Fibroblast of skin of left quadriceps (primary cell): ENCODE data around the gene DLL1.

Experiments used
- DNase-seq, 2 experiments: peaks; one replicate each; pipeline ENCODE4 v3.0.0-alpha.2; 2013; ENCODE audit warnings: low read depth in 2 of 2

DLL1 gene

DNA sequence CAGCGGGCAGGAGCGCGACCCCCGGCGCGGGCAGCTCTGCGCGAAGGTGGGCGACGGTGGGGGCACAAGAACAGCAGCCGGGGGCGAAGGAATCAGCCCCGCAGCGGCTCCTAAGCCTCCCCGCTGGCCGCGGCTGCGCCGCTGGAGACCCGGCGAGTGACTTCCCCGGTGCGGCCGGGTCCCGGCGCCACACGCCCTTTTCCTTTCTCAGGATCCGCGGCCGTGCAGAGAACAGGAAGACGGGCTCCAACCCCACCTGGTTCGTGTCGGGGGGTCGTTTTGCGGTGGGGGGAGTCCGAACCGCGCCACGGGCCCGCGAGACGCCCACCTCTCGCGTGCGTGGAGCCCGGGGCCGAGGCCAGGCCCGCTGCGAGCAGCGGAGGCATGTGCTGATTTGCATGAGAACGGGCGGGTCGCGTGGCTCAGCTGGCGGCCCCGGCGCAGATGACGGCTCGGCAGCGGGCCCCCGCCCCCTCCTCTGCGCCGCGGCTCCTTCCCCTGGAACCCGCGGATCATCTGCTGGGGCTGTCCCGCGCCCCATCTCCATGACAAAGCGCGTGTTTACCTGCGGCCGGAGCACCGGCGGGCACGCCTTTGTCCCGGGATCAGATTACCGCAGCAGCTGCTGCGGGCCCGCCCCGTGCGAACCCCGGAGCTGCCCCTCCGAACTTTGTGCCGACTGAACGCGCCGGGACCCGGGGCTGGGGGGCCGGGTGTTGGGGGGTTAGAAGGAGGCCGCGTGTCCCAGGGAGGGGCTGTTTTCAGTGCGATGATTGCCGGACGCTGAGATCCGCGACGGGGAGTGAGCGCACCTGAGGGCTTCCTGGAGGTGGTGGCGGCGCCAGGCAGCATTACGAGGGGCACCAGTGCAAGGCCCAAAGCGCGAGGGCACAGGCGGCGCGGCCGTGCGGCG lies 4.9 kb upstream of the DLL1 start:
- no peak for DNase-seq

DNA sequence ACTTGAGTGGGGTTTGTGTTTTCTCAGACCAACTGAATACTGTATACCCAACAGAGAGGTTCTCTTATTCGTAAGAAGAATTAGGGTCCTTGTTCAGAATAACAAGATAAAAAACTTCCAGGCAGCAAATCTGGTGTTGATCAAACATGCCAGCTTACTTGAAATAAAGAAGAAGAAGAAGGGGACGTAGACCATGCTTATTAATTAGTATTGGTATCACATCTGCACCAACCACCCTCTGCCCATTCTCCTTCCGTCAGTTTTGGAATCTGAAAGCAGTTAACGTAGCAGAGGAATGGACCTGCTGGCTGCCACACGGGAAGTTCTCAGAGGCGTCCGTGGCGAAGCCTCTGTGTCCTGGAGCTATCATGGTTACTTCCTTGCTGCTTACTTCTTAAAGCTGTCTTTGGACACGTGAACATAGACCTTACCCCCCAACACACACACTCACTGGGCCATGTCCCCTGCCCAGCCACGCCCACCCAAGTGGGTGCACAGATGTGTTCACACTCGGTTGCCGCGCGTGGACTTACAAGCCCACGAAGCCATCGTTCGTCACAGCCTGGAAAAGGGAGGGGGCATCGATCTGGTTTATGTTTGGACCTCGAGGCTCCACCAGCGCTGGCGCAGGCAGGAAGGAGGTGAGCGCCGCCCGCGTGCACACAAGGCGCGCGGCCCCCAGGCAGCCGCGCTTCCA lies 4.1 kb upstream of the DLL1 start:
- no peak for DNase-seq

GRCh38 chr6:170294298-170294730 lies 3.4 kb upstream of the DLL1 start:
- DNase-seq = no peak

GRCh38 chr6:170293341-170294231 lies 2.7 kb upstream of the DLL1 start:
- no peak for DNase-seq

DNA sequence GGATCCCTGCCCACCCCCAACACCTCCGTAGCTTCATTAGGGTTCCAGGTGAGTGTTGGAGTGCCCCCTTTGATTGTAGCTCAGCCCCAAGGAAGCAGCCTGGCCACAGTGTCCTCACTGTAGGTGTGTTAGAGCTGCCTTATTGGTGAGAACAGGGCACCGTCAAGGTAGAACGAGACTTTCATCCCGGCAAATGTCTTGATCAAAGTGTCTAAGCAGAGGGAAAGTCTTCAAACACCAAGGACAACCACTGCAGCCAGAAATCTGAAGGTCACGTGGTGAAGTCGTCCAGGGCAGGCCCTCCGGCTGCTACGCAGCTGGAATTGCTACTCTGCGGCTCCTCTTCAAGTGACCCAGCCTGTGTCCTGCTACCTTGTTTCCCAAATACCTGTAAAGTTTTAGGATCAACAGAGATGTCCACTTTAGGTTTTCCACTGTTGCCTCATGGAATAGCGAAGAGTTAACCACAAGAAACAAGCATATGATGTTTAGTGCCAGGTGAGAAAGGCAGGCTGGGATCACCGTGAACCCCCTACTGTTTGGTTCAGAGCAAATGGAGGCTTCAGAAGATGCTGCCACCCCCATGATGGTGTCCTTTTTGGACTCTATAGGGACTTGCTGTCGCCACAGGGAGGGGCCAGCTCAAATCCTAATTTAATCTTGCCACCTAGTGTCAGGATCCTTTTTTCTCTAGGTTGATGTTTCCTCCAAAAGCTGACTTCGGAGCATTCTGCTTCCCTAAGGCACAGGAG lies 1.7 kb upstream of the DLL1 start:
- DNase-seq = no peak

DNA sequence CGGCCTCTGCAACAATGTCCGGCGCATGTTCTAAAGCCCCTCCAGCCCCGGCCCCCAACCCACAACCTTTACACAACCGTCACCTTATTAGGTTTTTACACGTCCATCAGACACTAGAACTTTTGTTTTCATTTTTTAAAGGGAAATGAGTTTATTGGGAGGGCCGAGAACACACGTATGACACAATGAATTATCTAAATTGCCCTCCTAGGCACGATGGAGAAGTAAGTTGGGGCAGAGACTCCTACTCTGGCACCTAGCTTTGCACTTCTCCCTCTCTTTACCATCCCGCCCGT lies 1.2 kb upstream of the DLL1 start:
- no peak for DNase-seq

- DNase-seq = no peak
These were observed 613 bp upstream of the DLL1 start for GRCh38 chr6:170291271-170292110.

DNA sequence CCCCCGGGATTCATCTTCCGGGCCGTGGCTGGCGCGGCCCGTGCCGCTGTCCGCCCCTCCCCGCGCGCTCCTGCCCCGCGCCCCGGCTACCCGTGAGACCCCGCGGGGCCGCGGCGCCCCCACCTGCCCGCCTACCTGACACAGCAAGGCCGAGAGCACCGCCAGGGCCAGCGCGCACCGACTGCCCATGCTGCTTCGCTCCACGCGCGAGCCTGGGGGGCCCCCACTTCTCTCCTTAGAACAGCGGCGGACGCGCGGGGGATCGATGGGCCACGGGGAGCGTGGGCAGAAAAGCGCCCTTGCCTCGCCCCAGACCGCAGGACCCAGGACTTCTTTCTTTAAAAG lies 955 bp downstream of the DLL1 start:
- DNase-seq = no peak

- no peak for DNase-seq
These were observed 1.5 kb downstream of the DLL1 start for GRCh38 chr6:170289180-170289931.

DNA sequence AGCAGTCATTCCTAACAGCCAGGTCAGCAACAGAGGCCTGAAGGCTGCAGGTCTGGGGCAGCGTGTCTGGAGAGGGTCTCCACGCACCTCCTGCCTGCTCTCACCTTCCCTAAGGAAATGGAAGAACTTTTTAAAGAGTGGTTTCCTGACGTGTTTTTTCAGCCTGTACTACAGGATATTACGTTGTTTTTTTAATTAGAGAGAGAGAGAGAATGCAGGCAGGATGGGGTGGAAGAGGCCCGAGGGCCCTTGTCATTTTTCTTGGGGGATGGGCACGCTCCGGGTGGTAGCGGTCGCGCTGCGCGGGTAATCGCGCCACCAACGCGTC lies 2.1 kb downstream of the DLL1 start:
- no peak for DNase-seq

DNA sequence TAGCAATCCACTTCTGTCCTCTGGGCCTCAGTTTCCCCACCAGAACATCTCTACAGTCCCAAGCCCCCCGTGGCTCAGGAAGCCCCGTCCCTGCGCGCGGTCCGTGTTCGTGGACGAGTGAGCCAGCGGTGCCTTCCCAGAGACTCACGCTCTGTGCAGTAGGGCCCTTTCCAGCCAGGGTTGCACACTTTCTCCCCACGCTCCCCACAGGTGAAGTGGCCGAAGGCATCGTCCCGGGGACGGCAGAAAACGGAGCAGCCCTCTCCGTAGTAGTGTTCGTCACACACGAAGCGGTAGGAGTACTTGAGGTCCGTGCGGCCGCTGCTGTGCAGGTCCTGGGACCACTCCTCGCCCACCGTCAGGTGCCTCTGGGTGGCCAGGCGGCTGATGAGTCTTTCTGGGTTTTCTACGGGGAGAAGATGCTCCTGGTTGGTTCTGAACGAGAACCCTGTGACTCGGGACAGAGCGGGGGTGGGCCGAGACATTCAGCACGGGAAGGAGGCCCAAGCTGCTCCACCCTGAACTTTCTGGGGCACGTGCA lies 2.7 kb downstream of the DLL1 start:
- no peak for DNase-seq

DNA sequence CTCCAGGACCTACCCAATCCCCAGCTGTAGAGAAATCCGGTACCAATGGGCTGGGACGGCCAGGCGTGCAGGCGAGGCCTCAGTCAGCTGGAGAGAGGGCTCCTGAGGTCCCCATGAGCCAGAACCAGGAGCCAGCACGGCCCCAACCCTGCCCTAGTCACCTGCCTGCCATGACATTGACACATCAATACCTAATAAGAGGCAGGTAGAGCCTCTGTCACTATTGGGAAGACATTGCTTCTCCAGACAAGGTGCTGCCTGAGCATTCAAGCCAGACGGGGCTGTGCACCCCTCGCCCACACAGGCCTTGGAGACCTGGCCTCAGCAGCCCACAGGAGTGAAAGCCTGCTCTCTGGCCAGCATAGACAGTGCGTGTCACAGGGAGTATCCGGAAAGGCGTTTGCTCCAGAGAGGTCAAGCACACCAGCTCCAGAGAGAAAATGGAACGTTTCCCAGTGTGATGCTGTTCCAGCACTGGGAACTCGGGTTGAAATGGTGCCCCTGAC lies 3.5 kb downstream of the DLL1 start:
- no peak for DNase-seq

GRCh38 chr6:170286934-170287265 lies 4.0 kb downstream of the DLL1 start:
- DNase-seq = no peak

- DNase-seq = no peak
These were observed 4.5 kb downstream of the DLL1 start for GRCh38 chr6:170286246-170286933.

GRCh38 chr6:170285482-170285881 lies 5.4 kb downstream of the DLL1 start:
- DNase-seq = no peak

GRCh38 chr6:170284866-170285469 lies 5.9 kb downstream of the DLL1 start:
- no peak for DNase-seq

DNA sequence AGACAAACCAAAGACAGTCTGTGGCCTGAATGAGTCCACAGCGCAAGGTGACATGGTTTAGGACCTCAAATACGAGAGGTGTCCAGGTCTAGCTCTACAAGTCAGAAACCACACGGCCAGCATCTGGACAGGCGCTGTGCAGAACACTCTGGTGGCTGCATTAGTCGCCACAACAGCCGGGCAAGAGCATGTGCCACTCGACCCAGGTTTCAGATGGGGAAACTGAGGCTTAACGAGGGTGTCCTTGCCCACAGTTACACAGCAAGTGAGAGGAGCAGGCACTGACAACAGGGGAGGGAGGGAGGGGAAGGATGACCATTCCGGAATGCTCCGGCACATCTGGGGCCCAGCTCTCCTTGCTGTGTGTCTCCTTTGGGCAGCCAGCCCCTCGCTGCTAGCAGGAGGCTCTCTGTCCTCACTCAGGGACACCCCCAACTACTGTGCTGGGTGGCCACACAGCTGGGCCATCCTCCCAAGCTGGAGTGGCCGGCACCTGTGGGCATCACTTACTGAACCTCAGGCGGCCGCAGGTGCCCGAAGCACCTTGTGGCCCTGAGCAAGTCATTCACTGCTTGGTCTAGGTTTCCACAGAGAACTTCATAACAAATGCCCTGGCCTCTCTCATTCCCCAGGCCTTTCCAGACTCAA lies 6.6 kb downstream of the DLL1 start:
- DNase-seq = no peak
